ENCODE measurements around the gene ACAN. TPM values are rescaled to one million over a fixed set of nuclear protein-coding genes. Genes with fewer than 3 reads are reported as not detected.

ACAN gene
- total and polyA plus RNA-seq, 9 of the 15 experiments (the other 6 are each of a cell fraction or from before 2014, with no cell fraction given): not detected

DNA sequence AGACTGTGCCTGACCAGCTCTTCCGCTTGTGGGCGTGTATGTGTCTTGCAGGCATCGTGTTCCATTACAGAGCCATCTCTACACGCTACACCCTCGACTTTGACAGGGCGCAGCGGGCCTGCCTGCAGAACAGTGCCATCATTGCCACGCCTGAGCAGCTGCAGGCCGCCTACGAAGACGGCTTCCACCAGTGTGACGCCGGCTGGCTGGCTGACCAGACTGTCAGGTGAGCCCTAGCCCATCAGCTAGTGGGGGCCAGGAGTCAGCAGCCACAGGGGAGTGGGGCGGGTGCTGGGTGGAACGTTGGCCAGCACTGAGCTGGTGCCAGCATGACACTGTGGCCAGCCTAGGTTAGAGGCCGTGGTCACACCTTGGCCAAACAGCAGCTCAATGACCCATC lies 36.7 kb downstream of the ACAN start:
- BruUV-seq (replicated peaks): no TSS peak
- Histone ChIP-seq H3K4me3 (no peak overlapping the region), H3K4me2 (ENCODE audit: insufficient read depth, low read length) (no peak overlapping the region), H3K27ac (ENCODE audit: extremely low read depth, low read depth, low read length) (no peak overlapping the region), H4K20me1 (replicated peaks; ENCODE audit: control insufficient read depth, insufficient read depth, low read length) (no peaks in the 10 kb centered on the region; the same call in 1 of the 2 replicates), H3K9me3 (replicated peaks; ENCODE audit: control insufficient read depth, insufficient read depth, low read depth, low read length) (no peaks in the 10 kb centered on the region), H3K79me2 (ENCODE audit: control insufficient read depth, insufficient read depth, low read length) (no peaks in the 10 kb centered on the region), H3K9ac (ENCODE audit: insufficient read depth in 1 of 2, low read depth in 2 of 2, low read length in 2 of 2) (no peak overlapping the region), H2AFZ (ENCODE audit: low read depth, low read length) (no peak overlapping the region), H3K4me1 (replicated peaks in 1 of 2; ENCODE audit: control insufficient read depth in 2 of 2, insufficient read depth in 2 of 2, low read length in 2 of 2) (peaks cover 0 to 16% of the 10 kb centered on the region in 2 experiments; a peak in 3 of 5 replicates), H3K9me1 (ENCODE audit: control insufficient read depth, insufficient read depth, low read length) (no peaks in the 10 kb centered on the region), H3K27me3 (ENCODE audit: control insufficient read depth in 2 of 2, insufficient read depth in 2 of 2, low read length in 2 of 2) (peaks cover 17 to 37% of the 10 kb centered on the region in 2 experiments; a peak in 4 of 5 replicates), H3K36me3 (ENCODE audit: control insufficient read depth, insufficient read depth, low read length) (no peaks in the 10 kb centered on the region)
- ChIA-PET POLR2A (no interaction called here), CTCF (ENCODE audit: low intra/inter-chr PET ratio) (interaction anchor here (0.7 kb wide), 1 partner anchor 25 kb away, joined by 3 read pairs; no protein-coding TSS in a partner anchor)
- no peak for FAIRE-seq
- TF ChIP-seq, protein P1, sequence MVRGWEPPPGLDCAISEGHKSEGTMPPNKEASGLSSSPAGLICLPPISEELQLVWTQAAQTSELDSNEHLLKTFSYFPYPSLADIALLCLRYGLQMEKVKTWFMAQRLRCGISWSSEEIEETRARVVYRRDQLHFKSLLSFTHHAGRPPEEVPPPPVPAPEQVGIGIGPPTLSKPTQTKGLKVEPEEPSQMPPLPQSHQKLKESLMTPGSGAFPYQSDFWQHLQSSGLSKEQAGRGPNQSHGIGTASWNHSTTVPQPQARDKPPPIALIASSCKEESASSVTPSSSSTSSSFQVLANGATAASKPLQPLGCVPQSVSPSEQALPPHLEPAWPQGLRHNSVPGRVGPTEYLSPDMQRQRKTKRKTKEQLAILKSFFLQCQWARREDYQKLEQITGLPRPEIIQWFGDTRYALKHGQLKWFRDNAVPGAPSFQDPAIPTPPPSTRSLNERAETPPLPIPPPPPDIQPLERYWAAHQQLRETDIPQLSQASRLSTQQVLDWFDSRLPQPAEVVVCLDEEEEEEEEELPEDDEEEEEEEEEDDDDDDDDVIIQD (CRISPR knock-in tag; IDR thresholded peaks at IDR 0.05): no peak
- TF ChIP-seq ZNF140 (CRISPR knock-in tag; IDR thresholded peaks at IDR 0.05) (no peak), PURB (CRISPR knock-in tag; IDR thresholded peaks at IDR 0.05; ENCODE audit: low read depth) (no peak), ZNF41 (CRISPR knock-in tag; conservative IDR thresholded peaks at IDR 0.05) (no peak), EWSR1 (IDR thresholded peaks at IDR 0.05; ENCODE audit: borderline replicate concordance, low read depth, partially characterized antibody) (no peak), MAFF (IDR thresholded peaks at IDR 0.05; ENCODE audit: low read length) (no peak), TEAD4 (IDR thresholded peaks at IDR 0.05; ENCODE audit: low read length) (no peak), TEAD4 (CRISPR knock-in tag; IDR thresholded peaks at IDR 0.05; ENCODE audit: borderline replicate concordance) (no peak), FUS (optimal IDR thresholded peaks at IDR 0.05; ENCODE audit: low read depth, low read length) (no peak), RBFOX2 (IDR thresholded peaks at IDR 0.05; ENCODE audit: low read depth, low read length) (no peak), DACH1 (IDR thresholded peaks at IDR 0.05; ENCODE audit: partially characterized antibody) (no peak), RB1 (IDR thresholded peaks at IDR 0.05; ENCODE audit: low read depth) (no peak), PPARD (CRISPR knock-in tag; IDR thresholded peaks at IDR 0.05) (no peak), NR2F6 (CRISPR knock-in tag; IDR thresholded peaks at IDR 0.05) (no peak), XRCC4 (IDR thresholded peaks at IDR 0.05; ENCODE audit: extremely low read depth, insufficient read depth, insufficient read length) (no peak), ZBTB5 (IDR thresholded peaks at IDR 0.05) (no peak)
- in situ Hi-C loops (cut with MboI) (no loop called here), intact Hi-C loops (cut with micrococcal nuclease) (loop anchor here (5.0 kb wide), 1 partner anchor 32 kb away; no protein-coding TSS in a partner anchor)
- no peak for DNase-seq (ENCODE audit: extremely low read depth in 1 of 4, low spot score in 3 of 4)
- 16% methylated on average over 16 of the region's 16 CpGs for WGBS (ENCODE audit: insufficient coverage, low coverage, missing lambda C conversion rate)
- peak; percentile 17; the same call in 1 of the 3 replicates for ATAC-seq

All from K562 (cell line).